Measurements from ENCODE around the gene BRF1. TPM values are rescaled to one million over a fixed set of nuclear protein-coding genes. Genes with fewer than 3 reads are reported as not detected.

Gene BRF1
- total RNA-seq, 1 donor from 2014 or later = 64.6 TPM

DNA sequence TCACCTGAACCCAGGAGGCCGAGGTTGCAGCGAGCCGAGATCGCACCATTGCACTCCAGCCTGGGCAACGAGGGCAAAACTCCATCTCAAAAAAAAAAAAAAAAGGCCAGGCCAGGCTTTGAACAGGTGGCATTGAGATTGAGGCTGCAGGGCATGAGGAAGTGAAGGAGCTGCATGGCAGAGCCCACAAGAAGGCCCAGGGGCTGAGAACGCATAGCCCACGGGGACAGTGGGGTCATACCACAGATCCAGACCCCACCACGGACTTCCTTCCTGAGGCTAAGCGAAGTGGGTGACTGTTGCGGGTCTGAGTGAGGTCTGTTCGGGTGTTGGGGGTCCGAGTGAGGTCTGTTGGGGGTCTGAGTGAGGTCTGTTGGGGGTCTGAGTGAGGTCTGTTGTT is 140.0 kb downstream of the BRF1 start:
- no peaks in the 10 kb centered on the region for H3K27me3 ChIP-seq
- no peak overlapping the region for H3K4me3 ChIP-seq
- intact Hi-C loops (cut with DNase I) = no loop called here
- TF ChIP-seq CTCF (IDR thresholded peaks at IDR 0.05) (no peak), POLR2AphosphoS5 (IDR thresholded peaks at IDR 0.05; ENCODE audit: insufficient read depth in 1 of 2, low read depth in 1 of 2) (no peak), POLR2A (IDR thresholded peaks at IDR 0.05) (no peak)
- no peak for DNase-seq (ENCODE audit: extremely low spot score in 2 of 2)
- no peaks in the 10 kb centered on the region for H3K9me3 ChIP-seq
- no peak overlapping the region for H3K27ac ChIP-seq
- H3K36me3 ChIP-seq = no peaks in the 10 kb centered on the region
- peaks cover 12% of the 10 kb centered on the region for H3K4me1 ChIP-seq

- no peak for DNase-seq (ENCODE audit: extremely low spot score in 2 of 2)
- intact Hi-C loops (cut with DNase I) = no loop called here
- TF ChIP-seq CTCF (IDR thresholded peaks at IDR 0.05) (no peak), POLR2AphosphoS5 (IDR thresholded peaks at IDR 0.05; ENCODE audit: insufficient read depth in 1 of 2, low read depth in 1 of 2) (no peak), POLR2A (IDR thresholded peaks at IDR 0.05) (no peak)
- Histone ChIP-seq H3K9me3 (no peaks in the 10 kb centered on the region), H3K27ac (no peak overlapping the region), H3K36me3 (no peaks in the 10 kb centered on the region), H3K4me3 (no peak overlapping the region), H3K4me1 (no peaks in the 10 kb centered on the region), H3K27me3 (no peaks in the 10 kb centered on the region)
These were observed 141.5 kb downstream of the BRF1 start for GRCh38 chr14:105159344-105159743.

Other genes starting within 250 kb of the BRF1 start
- gene GPR132, start 235.6 kb downstream of the BRF1 start, total RNA-seq = 9.1 TPM
- gene JAG2, start 132.2 kb downstream of the BRF1 start, total RNA-seq = 17.7 TPM
- 11.0 TPM for gene NUDT14, start 119.7 kb downstream of the BRF1 start, total RNA-seq
- gene BTBD6, start 52.5 kb downstream of the BRF1 start, total RNA-seq = 45.9 TPM
- 64.8 TPM for gene PACS2, start 13.7 kb upstream of the BRF1 start, total RNA-seq
- gene TEX22, start 97.5 kb upstream of the BRF1 start, total RNA-seq = not detected
- 82.7 TPM for gene MTA1, start 118.8 kb upstream of the BRF1 start, total RNA-seq
- 126 TPM for gene CRIP2, start 173.8 kb upstream of the BRF1 start, total RNA-seq
- 7.6 TPM for gene CRIP1, start 185.9 kb upstream of the BRF1 start, total RNA-seq
- 5.9 TPM for gene TEDC1, start 190.2 kb upstream of the BRF1 start, total RNA-seq
- 9.3 TPM for gene TMEM121, start 225.6 kb upstream of the BRF1 start, total RNA-seq